ENCODE measurements around the gene DIP2C.
"Not testable (repeated sequence)": the region's sequence is repeated elsewhere in the genome, so short reads cannot be mapped to it uniquely, and the experiment has no call there.

Gene DIP2C

GRCh38 chr10:707456-707855 is 18.0 kb upstream of the DIP2C start:
- DNase-seq (ENCODE audit: extremely low spot score) = no peak
- CTCF ChIA-PET = no interaction called here
- POLR2A ChIA-PET = no interaction called here
- TF ChIP-seq CTBP1 (IDR thresholded peaks at IDR 0.05; ENCODE audit: borderline replicate concordance) (no peak), LEF1 (IDR thresholded peaks at IDR 0.05; ENCODE audit: borderline replicate concordance) (no peak), HDGF (IDR thresholded peaks at IDR 0.05; ENCODE audit: borderline replicate concordance) (no peak), PKNOX1 (IDR thresholded peaks at IDR 0.05) (no peak), FOXM1 (IDR thresholded peaks at IDR 0.05; ENCODE audit: borderline replicate concordance) (no peak), ZNF384 (IDR thresholded peaks at IDR 0.05) (no peak), NFRKB (IDR thresholded peaks at IDR 0.05) (no peak), ELF4 (IDR thresholded peaks at IDR 0.05) (no peak), SUZ12 (IDR thresholded peaks at IDR 0.05) (no peak), TARDBP (IDR thresholded peaks at IDR 0.05) (no peak)

GRCh38 chr10:703118-703517 is 13.7 kb upstream of the DIP2C start:
- DNase-seq (ENCODE audit: extremely low spot score) = no peak
- TF ChIP-seq SP1 (IDR thresholded peaks at IDR 0.05) (no peak), HDGF (IDR thresholded peaks at IDR 0.05; ENCODE audit: borderline replicate concordance) (no peak), ELF4 (IDR thresholded peaks at IDR 0.05) (no peak), NFRKB (IDR thresholded peaks at IDR 0.05) (no peak), LEF1 (IDR thresholded peaks at IDR 0.05; ENCODE audit: borderline replicate concordance) (no peak), ARNT (IDR thresholded peaks at IDR 0.05) (no peak), FOXA1 (IDR thresholded peaks at IDR 0.05) (no peak), PKNOX1 (IDR thresholded peaks at IDR 0.05) (no peak), TARDBP (IDR thresholded peaks at IDR 0.05) (no peak), FOXM1 (IDR thresholded peaks at IDR 0.05; ENCODE audit: borderline replicate concordance) (no peak)
- ChIA-PET CTCF (no interaction called here), POLR2A (no interaction called here)

GRCh38 chr10:700183-700582 is 10.7 kb upstream of the DIP2C start:
- DNase-seq (ENCODE audit: extremely low spot score); POLR2A ChIA-PET; CTCF ChIA-PET: not testable (repeated sequence)

GRCh38 chr10:697097-697875 is 7.8 kb upstream of the DIP2C start:
- POLR2A ChIA-PET = no interaction called here
- DNase-seq (ENCODE audit: extremely low spot score) = no peak
- TF ChIP-seq TARDBP (IDR thresholded peaks at IDR 0.05) = no peak
- CTCF ChIA-PET = no interaction called here

- TF ChIP-seq FOXM1 (IDR thresholded peaks at IDR 0.05; ENCODE audit: borderline replicate concordance) = no peak
- ChIA-PET CTCF (interaction anchor here (0.6 kb wide), 1 partner anchor 135 kb away, joined by 4 read pairs; no protein-coding TSS in a partner anchor), POLR2A (no interaction called here)
- DNase-seq (ENCODE audit: extremely low spot score) = no peak
Measured at GRCh38 chr10:695396-695795, 5.9 kb upstream of the DIP2C start.

- TF ChIP-seq TARDBP (IDR thresholded peaks at IDR 0.05) (no peak), NFRKB (IDR thresholded peaks at IDR 0.05) (no peak), LEF1 (IDR thresholded peaks at IDR 0.05; ENCODE audit: borderline replicate concordance) (no peak), PKNOX1 (IDR thresholded peaks at IDR 0.05) (0 out of 2 replicates have a peak, but pooled peaks have one; percentile 3), FOXM1 (IDR thresholded peaks at IDR 0.05; ENCODE audit: borderline replicate concordance) (no peak)
- CTCF ChIA-PET = interaction anchor here (1.0 kb wide), 1 partner anchor 91 kb away, joined by 3 read pairs; no protein-coding TSS in a partner anchor
- POLR2A ChIA-PET = no interaction called here
- DNase-seq (ENCODE audit: extremely low spot score) = no peak
Measured at GRCh38 chr10:693506-693905, 4.0 kb upstream of the DIP2C start.

GRCh38 chr10:692682-693351 is 3.3 kb upstream of the DIP2C start:
- DNase-seq (ENCODE audit: extremely low spot score) = no peak
- ChIA-PET CTCF (interaction anchor here (1.0 kb wide), 1 partner anchor 92 kb away, joined by 3 read pairs; no protein-coding TSS in a partner anchor), POLR2A (no interaction called here)
- TF ChIP-seq CTBP1 (IDR thresholded peaks at IDR 0.05; ENCODE audit: borderline replicate concordance) (no peak), ELF4 (IDR thresholded peaks at IDR 0.05) (no peak), LEF1 (IDR thresholded peaks at IDR 0.05; ENCODE audit: borderline replicate concordance) (no peak), TARDBP (IDR thresholded peaks at IDR 0.05) (no peak), FOXK2 (IDR thresholded peaks at IDR 0.05) (no peak), SP1 (IDR thresholded peaks at IDR 0.05) (no peak), BHLHE40 (IDR thresholded peaks at IDR 0.05; ENCODE audit: borderline replicate concordance) (no peak), L3MBTL2 (conservative IDR thresholded peaks at IDR 0.05) (no peak), ZNF384 (IDR thresholded peaks at IDR 0.05) (no peak)

All from HEK293T (cell line).